Left ventricle myocardium superior (tissue), 1 donor: ENCODE results near the gene LRP6. TPM values are rescaled to one million over a fixed set of nuclear protein-coding genes. Genes with fewer than 3 reads are reported as not detected.
"Not testable (repeated sequence)": the region's sequence is repeated elsewhere in the genome, so short reads cannot be mapped to it uniquely, and the experiment has no call there.

Experiments
- ATAC-seq: fragments of 200-7000 bp; cut with Tn5 transposase; one replicate; pipeline ENCODE4 v1.9.1; 2020; ENCODE audit warnings: mild to moderate bottlenecking, moderate library complexity
- DNase-seq: peaks from one replicate; pipeline ENCODE4 v3.0.0-alpha.2; 2020
- intact Hi-C: fragments of 100-400 bp; cut with micrococcal nuclease; formaldehyde crosslinking; loops from one replicate; pipeline ENCODE4 v1.11.0; 2022
- total RNA-seq: library from RNA; stranded (reverse); fragmentation: NEBNext Ultra II Directional; extraction: Animal tissue kit (Norgen Biotek cat#: 25700); gene quantifications from one replicate; pipeline ENCODE4 v1.2.1, GENCODE V29; 2021
- donor health status: DM: no; HTN: yes; CAD: no; lungs with severe emphysema.

Gene LRP6
- total RNA-seq, 1 donor from 2014 or later: 27.3 TPM

DNA sequence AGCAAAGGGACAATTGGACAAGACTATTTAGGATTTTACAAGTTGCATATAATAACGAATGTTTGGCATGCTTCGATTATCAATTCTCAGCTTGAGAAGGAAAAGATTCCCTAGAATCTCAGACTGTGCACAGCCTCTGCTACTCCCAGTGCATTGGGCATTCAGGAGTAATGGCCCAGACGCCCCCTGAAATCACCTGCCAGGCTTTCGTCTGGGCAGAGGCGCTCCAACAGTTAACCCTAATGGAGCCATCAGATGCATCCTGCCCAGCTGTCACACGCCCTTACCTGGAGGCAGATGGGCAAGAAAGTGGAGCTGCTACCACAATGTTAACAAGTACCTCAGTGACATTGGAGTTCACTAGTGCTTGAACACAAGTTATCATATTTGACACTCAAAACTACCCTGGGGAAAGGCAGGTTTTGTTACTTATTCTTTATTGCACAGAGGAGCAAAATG is 927 bp upstream of the LRP6 start:
- intact Hi-C loops: no loop called here
- DNase-seq: no peak

DNA sequence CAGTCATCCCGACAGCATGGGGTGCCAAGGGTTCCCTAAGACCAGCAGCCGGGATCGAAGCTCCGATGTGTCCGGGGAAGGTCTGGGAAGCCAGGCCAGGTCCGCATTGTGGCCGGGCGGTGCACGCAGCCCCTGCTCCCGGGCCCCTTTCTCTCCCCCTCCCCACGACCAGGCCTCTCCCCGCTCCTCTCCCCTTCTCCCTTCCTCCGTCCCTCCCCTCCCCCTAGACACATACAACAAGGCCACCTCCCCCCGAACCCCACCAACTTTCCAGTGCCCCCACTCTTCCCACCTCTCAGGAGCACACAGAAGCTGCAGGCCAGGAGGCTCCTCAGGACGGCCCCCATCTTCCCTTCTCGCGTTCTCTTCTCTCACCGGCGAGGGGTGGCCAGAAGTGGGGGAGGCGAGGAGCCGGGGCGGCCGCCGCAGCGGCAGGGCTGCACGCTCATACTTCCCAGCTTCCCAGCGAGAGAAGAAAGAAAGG is 413 bp downstream of the LRP6 start:
- intact Hi-C loops: no loop called here
- DNase-seq (peak; percentile 31), ATAC-seq (peak; percentile 40)

More for the DNA sequence above, 927 bp upstream of the LRP6 start:
- no peak for ATAC-seq

DNA sequence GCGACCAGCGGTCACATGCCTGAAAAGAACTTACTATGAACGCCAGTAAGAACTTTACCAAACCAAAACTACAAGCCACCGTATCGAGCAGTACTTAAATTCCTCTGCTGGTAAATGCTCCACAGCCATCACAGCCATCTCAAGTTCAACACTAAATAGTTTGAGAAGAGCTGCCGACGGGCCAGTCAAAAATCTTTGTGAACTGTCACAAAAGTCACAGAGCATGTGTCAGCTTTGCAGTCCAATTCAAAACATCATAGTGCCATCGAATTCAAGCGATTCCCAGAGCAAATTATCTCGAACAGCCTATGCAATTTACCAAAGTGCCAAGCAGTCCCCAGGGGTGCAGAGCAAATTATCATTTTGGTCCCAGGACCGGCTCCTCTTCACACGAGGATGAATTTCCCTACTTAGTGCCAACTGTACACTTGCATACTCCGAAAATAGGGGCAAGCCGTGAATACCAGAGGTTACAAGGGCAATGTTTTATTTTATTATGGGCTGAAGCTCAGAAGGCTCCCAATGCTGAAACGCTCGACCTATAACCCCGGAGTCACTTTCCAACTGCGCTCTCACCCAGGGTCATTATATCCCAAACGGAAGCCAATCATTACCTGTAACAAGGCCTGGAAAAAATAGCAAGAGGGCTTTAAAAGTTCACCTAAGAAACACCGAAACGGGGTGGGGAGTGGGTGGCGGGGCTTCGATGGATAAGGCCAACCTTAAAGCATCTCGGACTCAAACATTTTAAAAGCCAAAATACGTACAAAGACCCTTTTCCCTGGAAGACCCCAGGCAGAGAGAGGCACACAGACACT is 1.1 kb downstream of the LRP6 start:
- DNase-seq (no peak), ATAC-seq (peak; percentile 2)
- intact Hi-C loops: no loop called here

DNA sequence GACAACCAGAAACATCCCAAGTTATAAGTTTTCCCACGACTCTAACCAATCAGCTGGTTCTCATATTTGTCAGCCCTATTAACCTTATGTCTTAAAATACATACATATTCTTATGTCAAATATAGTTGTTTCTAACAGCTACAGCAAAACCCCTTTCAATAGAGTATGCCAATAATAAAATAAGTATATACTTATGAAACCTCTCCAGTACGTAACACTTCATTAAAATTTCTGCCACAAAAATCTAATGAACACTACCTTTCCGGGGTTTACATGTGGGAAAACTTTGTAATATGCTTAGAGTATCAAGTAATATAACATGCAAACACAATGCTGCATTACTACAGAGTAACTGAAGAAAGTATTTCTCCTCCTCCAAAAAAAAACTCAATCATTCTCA is 1.8 kb downstream of the LRP6 start:
- intact Hi-C loops: no loop called here
- ATAC-seq: no peak
- DNase-seq: no peak

DNA sequence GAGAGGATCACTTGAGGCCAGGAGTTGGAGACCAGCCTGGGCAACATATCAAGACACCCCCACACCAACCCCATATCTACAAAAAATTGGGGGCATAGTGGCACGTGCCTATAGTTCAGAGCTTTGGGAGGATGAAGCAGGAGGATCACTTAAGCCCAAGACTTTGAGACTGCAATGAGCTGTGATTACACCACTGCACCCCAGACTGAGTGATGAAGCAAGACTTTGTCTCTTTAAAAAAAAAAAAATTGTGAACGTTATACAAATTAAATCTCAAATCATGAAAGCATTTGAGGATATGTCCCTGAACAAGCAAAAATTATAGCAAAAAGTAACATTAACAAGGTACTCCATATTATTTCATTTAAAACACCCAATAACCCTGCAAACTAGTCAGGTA is 2.9 kb downstream of the LRP6 start:
- no peak for ATAC-seq
- no peak for DNase-seq
- intact Hi-C loops: no loop called here

DNA sequence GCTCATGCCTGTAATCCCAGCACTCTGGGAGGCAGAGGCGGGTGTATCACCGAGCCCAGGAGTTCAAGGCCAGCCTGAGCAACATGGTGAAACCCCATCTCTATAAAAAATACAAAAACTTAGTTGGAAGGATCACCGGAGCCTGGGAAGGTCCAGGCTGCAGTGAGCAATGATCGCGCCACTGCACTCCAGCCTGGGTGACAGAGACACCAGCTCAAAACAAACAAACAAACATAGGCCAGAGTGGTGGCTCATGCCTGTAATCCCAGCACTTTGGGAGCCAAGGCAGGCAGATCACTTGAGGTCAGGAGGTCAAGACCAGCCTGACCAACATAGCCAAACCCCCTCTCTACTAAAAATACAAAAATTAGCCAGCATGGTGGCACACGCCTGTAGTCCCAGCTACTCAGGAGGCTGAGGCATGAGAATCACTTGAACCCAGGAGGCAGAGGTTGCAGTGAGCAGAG is 10.5 kb downstream of the LRP6 start:
- ATAC-seq, intact Hi-C loops, DNase-seq: not testable (repeated sequence)

DNA sequence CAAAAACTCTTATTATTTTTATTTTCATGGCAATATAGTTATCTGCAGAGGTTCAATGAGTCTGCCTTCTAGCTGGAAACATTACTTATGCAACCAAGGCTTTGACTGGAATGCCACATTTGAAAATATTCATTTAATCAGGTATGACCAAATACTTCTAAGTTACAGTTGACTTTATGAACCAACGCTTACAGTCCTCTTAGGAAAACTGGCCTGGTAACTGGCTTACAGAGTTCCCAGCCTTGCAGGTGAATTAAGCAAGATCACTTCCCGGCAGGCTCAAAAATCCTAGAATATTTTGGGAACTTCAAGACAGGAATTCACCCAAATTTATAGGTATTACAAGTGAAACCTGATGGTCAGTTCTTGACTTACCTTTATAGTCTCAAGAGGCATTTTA is 12.3 kb downstream of the LRP6 start:
- intact Hi-C loops: no loop called here
- ATAC-seq: no peak
- no peak for DNase-seq

DNA sequence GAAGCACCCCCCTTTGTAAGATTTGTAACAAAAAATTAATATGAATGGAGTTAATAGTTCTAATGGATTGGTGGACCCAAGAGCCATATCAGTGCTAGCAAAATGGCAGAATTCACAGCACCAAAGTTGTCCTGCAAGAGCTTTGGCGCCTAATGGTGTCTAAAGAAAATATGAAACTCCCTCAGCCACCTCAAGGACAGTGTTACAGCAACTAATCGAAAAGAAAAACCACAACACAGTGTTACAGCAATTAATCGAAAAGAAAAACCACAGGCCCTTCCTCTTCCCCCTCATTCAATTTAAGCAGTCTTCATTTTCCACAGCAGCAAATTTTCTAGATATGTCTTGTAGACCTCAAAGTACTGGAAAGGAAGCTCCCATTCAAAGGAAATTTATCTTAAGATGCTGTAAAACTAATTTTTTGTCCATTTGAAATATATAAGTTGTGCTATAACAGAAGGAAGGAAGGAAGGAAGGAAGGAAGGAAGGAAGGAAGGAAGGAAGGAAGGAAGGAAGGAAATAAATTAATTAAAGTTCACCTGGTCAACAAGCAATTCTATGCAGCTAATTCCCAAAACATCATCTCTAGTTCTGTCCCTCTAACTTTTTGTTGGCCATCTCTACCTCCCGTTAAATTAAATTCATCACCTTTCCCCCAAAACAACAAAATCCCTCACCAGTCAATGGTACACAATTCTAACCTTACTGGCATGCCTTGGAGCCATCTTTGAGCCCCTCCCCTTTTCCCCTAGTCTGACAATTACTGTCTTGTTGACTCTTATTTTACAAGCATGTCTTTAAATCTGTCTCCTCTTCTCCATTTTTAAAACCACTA is 17.4 kb downstream of the LRP6 start:
- intact Hi-C loops: no loop called here
- DNase-seq (no peak), ATAC-seq (no peak)

DNA sequence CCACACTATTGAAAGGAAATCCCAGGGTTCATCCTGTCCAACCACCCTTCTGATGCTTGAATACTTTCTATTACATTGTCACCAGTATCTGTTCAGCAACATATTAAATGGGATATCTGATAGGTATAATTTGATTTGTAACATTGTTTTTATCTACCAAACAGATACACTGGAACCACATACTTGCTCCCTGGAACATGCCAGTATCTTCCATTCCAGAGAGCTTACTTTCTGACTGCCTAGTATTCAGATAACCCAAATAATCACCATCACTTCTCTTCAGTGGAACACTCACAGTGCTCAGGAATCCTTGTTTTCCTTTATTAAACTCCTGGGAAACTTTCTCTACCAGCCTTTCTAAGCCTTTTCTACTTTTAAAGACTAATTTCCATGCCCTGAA is 19.3 kb downstream of the LRP6 start:
- ATAC-seq (no peak), DNase-seq (no peak)
- intact Hi-C loops: no loop called here

DNA sequence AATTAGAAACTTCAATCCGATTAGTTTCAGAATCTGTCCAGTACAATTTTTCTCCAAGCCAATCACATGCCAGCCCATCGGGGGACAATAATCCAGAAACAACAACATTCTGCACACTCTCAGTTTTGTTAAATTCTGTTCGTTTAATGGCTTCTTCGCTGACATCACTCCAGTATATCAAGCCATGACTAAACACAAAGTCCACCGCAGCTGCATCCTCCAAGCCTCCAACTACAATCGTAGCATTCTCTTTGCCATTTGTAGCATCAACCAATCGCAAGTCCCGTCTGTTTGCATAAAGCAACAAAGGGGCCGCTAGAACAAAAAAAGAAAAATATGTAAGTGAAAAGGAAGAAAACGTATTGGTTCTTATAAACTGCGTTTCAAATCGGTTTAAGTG is 22.5 kb downstream of the LRP6 start:
- intact Hi-C loops: no loop called here
- DNase-seq (no peak), ATAC-seq (no peak)

DNA sequence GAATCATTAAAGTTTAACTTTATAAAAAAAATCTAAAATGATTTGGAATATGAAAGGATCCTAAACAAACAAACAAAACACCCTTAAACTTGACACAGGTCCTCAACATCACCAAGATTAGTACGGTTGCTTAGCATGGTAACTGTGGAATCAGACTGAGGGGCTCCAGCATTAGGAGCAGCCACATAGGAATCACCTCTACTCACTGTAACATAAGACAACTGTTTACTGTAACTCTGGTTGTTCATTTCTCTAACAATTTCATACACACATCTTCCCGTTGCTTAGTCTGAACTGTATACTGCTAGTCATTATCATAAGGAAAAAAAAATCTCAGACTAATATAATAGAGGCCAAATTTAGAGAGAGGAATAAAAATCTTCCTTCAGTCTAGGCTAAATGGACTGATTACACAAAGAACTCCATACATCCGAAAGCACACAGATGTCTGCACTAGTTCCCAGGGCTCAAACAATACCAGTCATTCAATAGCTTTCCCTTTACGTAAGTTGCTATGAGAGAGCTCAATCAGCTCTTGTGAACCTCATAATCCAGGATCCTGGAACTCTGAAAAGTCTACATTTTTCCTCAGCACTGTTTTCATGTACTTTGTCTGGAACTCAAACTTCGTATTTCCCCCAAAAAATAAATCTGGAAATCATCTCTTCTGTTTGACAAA is 26.0 kb downstream of the LRP6 start:
- ATAC-seq (peak; percentile 38), DNase-seq (no peak)
- intact Hi-C loops: no loop called here

DNA sequence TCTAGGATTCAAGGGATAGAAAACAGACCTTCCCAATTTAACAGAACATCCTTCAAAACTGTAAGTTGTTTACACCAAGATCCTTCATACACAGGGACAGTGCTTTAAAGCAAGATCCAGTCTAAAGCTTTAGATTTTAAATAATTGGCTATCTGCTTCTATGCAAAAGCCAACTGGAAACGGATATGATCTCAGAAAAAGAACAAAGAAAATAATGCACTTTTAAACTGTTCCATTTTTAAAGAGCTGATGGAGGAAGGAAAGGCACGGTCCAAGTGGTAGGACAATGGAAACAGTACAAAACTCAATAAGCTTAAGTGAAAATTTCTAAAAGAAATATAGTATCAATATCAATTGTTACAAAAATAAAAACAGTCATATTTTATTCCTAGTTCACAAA is 27.7 kb downstream of the LRP6 start:
- no peak for ATAC-seq
- intact Hi-C loops: no loop called here

DNA sequence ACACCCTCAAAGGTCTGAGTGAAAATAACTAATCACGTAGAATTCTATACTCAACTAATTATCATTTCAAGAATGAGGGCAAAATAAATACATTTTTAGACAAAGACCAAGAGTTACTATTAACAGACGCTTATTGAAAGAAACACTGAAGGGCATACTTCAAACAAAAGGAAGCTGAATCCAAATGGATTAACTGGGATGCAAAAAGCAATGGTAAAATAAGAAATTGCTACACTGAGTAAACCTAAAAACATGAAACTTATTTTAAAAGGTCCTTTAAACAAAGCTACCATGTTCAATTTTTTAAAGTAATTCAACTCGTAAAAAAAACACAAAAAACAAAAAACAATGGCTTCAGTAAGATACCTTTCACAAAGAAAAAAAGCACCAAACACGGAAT is 28.2 kb downstream of the LRP6 start:
- ATAC-seq (no peak), DNase-seq (no peak)
- intact Hi-C loops: no loop called here

More for the DNA sequence above, 27.7 kb downstream of the LRP6 start:
- DNase-seq: no peak

DNA sequence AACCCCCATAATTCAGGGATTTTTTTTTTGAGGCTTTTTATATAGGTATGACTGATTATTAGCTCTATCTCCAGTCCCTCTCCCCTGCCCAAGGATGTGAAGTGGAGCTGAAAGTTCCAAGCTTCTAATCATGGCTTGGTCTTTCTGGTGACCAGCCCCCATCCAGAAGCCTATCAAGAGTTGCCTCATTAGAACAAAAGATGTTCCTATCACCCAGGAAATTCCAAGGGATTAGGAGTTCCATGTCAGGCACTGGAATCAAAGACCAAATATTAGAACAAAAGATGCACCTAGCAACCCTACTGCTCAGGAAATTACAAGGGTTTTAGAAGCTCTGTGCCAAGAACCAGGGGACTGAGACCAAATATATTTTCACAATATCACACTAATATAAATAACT is 29.9 kb downstream of the LRP6 start:
- no peak for DNase-seq
- intact Hi-C loops: no loop called here
- no peak for ATAC-seq

DNA sequence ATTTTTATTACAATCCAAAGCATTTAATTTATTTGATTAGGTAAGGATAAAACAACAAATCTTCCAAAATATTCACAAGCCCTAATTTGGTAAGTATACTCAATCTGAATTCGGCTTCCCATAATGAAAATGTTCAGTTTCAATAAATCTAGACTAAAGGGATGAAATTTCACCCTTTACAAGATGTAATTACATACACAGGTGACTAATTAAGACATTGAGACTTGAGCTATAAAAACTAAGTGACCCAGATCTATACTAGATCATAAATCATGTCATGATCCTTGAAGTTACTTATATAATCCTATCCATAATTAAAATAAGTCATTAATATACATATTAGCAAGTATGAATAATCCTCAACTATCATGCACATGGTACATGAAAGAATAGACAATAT is 36.6 kb downstream of the LRP6 start:
- intact Hi-C loops: no loop called here
- no peak for ATAC-seq
- DNase-seq: no peak

DNA sequence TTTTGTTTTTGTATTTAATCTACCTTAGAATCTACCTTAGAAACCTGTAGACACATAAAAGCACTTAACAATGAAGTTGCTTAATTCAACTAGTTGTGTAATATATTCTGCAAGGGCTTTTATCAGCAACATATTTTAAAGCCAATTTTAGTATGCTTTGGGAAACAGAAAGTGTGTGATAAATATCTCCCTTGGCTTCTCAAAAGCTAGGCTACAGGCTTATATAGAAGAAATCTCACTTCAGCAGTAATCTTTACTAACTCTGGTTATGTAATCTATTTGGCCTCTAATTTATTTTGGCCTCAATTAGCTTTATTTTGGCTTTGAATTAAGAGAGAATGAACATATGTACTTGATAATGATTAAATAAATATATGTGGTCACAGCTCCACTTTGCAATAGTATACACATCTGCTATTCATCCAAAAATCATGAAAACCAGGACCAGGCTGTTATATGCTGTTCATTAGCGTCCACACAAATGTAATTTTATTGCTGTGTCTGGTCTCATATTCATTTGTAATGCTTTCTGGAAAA is 37.2 kb downstream of the LRP6 start:
- ATAC-seq (no peak), DNase-seq (no peak)
- intact Hi-C loops: no loop called here

DNA sequence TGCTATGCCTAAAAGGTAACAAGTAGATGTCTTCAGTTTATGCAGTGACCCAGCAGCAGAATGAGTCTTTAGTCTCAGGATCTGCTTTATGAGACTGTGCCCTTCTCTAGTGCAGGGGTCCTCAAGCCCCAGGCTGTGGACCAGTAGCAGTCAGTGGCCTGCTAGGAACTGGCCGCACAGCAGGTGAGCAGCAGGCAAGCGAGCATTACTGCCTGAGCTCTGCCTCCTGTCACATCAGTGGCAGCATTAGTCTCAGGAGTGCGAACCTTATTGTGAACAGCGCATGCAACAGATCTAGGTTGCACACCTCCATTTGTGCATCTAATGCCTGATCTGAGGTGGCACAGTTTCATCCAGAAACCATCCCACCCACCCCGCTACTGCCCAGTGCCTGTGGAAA is 38.4 kb downstream of the LRP6 start:
- intact Hi-C loops: no loop called here
- no peak for ATAC-seq

DNA sequence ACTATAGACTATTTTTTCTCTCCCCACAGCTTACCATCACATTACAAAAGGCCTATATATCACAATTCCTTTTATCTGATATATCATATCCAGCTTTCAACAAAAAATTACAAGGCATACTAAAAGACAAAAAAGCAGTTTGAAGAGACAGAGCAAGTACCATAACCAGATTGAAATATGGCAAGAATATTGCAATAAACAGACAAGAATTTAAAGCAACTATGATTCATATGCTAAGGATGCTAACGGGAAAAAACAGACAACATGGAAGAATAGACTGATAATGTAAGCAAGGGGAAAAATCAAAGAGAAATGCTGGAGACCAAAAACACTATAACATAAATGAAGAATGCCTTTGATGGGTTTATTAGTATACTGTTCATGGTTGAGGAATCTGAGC is 40.7 kb downstream of the LRP6 start:
- no peak for DNase-seq
- ATAC-seq: no peak
- intact Hi-C loops: no loop called here

More for the DNA sequence above, 38.4 kb downstream of the LRP6 start:
- DNase-seq: no peak

DNA sequence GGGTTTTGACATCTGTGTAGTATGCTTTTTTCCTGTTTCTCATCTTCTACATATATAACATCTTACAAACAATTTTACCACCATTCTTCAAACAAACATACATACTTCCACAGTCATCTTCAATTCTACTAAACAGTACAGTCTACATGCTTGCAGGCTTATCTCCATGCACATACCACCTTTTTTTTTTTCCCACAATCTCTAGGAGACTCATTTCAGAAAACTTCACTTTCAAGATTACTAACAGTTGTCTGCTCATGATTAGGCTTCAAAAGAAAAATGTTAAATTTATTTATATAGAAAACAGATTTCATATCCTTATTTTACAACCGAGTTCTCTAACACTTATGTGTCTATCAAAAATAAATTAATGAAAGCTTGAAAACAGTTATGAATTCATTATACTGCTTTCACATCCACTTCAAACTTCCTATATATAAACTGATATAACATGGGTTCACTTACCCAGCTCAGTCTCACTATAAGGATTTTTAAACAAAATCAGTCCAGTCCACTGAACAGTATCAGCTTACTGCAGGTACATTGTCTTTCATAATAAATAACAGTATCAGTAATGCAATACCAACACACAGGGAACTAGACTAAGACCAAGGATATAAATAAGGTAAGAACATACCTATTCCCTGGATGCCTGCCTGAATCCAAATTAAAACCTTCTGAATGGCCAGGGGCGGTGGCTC is 42.5 kb downstream of the LRP6 start:
- intact Hi-C loops: no loop called here
- ATAC-seq (no peak), DNase-seq (no peak)
